GM19035 (cell line): ENCODE data around the gene RECK.
A peak's percentile ranks its signal among the peaks of the same experiment; 100 is the strongest.

ENCODE experiments used
- ATAC-seq: cut with Tn5 transposase; IDR thresholded peaks from one replicate; pipeline ENCODE4 v1.9.1; 2021; ENCODE audit not compliant: unreplicated experiment

The RECK gene

GRCh38 chr9:36136894-36137391 is 100.2 kb downstream of the RECK start:
- peak; percentile 45 for ATAC-seq

DNA sequence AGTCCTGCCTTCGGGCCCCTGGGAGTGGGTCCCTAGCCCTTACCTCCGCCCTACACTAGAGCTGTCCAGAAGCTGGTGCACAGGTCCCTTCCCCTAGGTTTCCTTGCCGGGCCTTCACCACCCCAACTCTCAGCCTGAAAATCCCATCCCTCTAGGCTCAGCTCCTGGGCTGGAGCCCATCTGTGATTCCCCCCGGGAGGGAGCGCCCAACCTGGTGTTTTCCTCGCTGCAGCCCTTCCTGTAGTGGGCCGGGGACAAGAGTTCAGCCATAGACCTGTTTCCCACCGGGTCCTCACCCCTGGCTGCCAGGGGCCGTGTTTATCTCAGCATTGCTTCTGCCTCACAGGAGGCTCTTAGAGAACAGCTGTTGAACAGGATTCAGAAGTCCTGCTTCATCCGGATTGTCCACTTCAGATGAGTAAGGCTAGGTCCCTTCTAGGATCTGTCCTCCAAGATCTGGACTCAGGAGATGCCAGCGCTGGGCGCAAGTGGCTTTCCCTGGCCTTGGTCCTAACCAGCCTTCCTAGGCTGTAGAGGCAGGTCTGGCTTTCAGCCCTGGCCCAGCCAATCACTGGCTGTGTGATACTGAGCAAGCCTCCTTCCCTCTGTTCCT is 100.8 kb downstream of the RECK start:
- no peak for ATAC-seq

DNA sequence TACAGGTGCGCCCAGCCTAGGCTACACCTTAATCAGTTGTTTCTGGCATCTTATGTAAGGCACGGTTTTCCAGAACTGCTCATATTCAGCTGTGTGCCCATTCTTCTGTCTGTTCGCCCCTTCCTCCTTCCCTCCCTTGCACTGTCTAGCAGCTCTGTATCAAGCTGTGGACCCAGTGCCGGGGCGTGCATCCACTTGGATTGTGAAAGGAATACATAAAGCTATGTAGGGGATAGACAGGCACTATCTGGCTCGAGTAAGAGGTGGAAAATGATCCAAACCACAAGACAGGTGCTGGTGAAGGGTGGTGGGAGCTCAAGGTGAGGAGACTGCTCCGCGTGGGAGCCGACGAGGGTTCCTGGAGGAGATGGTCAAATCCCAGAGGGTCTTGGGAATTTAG is 101.8 kb downstream of the RECK start:
- no peak for ATAC-seq

- ATAC-seq = no peak
Measured at GRCh38 chr9:36138901-36139300, 102.2 kb downstream of the RECK start.

DNA sequence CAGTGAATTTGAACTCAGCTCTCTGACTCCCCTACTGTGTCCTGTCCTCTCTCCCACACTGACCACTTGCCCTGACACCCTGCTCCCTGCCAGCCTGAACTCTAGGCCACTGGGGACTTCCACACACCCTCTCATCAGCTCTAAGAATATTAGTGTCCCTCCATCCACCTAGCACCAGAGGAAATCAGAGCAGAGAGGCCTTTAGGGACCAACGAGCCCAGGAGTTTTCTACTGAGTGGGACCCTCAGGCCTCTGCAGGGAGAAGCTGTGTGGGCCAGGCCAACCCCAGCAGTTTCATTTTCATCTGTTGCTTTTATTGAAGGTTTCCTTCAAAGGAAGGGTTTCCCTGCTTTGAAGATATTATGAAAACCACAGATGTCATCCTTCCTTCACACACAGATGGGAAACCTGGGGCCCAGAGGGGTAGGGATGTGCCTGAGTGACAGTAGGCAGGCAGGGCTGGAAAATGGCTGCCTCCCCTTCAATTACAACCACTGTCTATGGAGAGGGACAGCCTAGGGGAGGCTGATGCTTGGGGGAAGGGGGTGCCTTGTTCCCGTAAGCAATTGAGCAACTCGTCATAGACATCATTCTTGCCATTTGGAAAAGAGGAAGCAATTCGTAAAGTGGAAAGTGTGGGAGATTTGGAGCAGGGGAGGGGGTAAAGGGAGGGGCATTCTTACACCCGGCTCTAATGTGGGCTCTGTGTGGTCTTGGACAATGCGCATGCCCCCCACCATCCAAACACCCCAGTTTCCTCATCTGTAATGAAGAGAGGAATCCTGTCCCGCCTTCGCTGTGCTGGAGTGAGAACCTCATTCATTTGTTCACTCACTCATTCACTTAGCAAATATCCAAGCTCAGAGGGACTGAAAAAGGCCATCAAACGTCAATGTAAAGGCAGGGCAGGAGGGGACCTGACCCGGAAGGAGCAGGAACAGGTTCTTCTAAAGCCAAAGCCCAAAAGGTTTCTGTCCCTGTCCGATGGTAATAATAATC is 103.7 kb downstream of the RECK start:
- ATAC-seq = no peak

DNA sequence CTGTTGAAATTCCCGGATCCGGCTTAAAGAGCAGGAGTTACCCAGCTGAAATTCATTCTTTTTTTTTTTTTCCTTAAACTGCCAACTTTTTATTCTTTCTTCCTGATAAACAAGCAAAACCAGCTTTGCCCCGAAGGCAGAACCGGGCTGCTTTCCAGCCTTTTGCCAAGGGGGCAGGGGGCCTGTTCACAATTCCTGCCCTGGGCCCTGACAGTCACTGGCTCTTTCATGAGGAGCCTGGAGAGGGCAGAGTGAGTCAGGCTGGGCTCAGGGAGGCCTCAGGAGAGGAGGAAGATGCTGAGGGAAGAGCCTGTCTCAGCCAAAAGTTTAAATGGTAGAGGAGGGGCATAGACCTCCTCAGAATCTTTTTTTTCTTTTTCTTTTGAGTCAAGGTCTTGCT is 104.6 kb downstream of the RECK start:
- no peak for ATAC-seq

DNA sequence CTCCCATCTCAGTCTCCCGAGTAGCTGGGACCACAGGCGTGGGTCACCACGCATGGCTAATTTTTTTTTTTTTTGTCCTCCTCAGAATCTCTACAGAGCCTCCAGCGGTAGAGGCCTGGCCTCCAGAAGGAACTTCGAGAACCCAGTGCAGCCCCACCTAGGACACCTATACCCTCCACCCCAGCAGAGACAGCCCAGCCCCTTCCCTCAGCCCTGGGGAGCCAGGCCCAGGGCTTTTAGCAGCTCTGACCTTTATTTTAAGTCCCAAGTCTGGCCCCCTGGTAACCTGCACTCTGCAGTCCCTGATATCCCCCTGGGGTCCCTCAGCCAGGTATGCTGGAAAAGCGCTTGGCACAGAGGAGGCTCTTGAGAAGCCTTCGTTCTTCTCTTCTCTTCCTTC is 105.0 kb downstream of the RECK start:
- no peak for ATAC-seq

- ATAC-seq = no peak
Measured at GRCh38 chr9:36142510-36143244, 106.0 kb downstream of the RECK start.

DNA sequence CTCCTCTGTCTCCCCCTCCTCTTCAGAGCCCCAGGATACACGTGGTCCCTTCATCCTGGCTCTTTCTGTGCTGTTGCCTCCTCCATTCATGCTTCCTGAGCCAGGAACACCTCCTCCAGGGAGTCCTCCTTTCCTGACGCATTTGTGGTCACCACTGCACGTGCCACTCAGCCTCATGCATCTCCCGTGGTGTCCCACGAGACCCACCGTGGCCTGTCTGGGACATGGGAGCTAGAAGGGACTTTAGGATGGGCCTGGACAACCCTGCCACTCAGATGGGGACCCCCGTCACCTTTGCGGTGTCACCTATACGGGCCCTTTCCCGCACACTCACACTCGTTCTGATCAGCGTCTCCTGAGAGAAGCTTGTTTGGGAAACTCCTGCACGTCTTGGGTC is 106.5 kb downstream of the RECK start:
- no peak for ATAC-seq

GRCh38 chr9:36144309-36145232 is 107.9 kb downstream of the RECK start:
- ATAC-seq = no peak

DNA sequence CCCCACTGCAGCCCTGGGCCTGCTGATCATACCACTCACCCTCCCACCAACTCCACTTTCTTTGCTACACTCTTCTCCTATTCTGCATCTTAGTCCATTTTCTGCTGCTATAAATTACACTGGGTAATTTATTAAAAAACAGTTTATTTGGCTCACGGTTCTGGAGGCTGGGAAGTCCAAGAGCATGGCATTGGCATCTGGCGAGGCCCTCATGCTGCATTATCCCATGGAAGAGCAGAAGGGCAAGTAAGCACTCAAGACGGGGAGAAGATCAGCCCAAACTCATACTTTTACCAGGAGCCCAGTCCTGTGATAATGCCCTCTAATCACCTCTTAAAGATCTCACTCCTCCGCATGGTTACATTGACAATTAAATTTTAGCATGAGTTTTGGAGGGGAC is 109.3 kb downstream of the RECK start:
- ATAC-seq = no peak

DNA sequence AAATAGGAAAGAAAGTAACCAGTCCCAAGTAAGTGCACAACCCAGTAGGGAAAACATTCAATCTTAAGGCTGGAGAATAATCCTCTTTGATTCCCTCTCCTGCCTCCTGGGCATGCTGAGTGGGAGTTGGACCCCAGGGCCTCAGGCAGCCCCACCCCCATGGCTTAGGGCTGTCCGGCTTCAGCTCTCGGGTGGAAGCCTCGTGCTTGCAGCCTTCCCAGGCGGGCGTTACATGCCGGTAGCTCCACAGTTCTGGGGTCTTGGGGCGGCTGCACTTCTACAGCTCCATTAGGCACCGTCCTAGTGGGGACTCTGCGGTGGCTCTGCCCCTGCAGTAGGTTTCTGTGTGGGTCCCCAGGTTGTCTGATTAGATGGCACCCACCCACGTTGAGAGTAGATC is 109.9 kb downstream of the RECK start:
- ATAC-seq = no peak

- no peak for ATAC-seq
Measured at GRCh38 chr9:36147441-36148175, 110.9 kb downstream of the RECK start.

GRCh38 chr9:36148311-36149051 is 111.8 kb downstream of the RECK start:
- ATAC-seq = no peak

- no peak for ATAC-seq
Measured at GRCh38 chr9:36149197-36149596, 112.5 kb downstream of the RECK start.

- ATAC-seq = no peak
Measured at GRCh38 chr9:36150574-36151315, 114.0 kb downstream of the RECK start.

DNA sequence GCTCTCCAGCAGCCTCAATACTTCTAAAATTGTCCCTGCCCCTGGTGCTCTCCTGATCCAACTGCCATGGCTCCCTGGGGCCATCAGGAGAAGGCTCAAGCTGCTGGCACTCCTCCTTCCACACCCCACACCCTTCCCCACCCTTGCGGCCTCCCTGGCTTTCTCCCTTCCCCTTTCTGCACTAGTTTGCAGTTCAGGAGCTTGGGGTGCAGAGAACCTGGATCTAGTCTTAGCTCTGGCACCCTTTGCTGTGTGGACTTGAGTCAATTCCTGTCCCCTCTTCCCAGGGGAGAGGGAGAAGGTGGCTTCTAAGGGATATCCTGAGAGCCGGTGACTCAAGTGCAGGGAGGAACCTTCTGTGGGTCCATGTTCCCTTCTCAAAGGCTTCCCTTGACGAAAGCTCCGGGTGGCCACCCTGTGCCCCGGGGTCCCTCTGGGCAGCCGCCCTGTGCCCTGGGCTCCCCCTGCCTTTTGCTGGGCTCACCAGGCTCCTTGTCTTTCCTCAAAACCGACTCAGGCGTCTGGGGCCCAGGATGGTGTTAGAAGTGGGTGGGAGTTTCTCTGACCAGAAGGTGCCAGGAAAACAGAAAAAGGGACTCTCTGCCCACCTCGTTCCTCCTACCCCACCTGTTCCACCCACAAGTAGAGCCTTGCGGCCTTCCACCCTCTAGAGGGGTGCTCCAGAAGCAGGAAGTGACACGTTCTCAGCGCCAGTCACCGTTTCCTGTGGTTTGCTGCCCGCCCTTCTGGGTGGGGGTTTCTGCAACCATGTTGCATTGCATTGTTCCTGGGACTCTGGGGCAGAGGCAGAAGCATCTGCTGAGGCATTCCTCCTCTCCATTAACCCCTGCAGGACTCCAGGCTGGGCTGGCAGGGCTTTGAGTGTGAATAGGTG is 114.8 kb downstream of the RECK start:
- peak; percentile 73 for ATAC-seq
